SK-N-DZ (cell line): ENCODE data around the gene ASMTL.
A peak's percentile ranks its signal among the peaks of the same experiment; 100 is the strongest.
"Not testable (repeated sequence)": the region's sequence is repeated elsewhere in the genome, so short reads cannot be mapped to it uniquely, and the experiment has no call there.

Source experiments
- DNase-seq: peaks from one replicate; pipeline ENCODE4 v3.0.0-alpha.2; 2015; ENCODE audit warnings: low spot score

ASMTL gene

DNA sequence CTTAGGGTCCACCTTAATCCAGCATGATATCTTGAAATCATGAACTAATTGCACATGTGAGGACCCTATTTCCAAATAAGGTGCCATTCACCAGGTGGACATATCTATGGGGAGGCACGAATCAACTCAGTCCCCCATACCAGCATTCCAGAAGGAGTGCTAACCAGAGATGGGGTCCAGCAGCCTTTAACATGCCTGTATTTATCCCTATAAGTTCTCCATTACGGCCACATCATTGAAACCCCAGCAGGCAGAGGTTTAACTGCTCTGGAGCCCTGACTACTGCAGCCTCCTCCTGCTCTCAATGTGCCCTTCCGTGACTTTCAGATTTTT, 3.2 kb upstream of the ASMTL start:
- DNase-seq = no peak

DNA sequence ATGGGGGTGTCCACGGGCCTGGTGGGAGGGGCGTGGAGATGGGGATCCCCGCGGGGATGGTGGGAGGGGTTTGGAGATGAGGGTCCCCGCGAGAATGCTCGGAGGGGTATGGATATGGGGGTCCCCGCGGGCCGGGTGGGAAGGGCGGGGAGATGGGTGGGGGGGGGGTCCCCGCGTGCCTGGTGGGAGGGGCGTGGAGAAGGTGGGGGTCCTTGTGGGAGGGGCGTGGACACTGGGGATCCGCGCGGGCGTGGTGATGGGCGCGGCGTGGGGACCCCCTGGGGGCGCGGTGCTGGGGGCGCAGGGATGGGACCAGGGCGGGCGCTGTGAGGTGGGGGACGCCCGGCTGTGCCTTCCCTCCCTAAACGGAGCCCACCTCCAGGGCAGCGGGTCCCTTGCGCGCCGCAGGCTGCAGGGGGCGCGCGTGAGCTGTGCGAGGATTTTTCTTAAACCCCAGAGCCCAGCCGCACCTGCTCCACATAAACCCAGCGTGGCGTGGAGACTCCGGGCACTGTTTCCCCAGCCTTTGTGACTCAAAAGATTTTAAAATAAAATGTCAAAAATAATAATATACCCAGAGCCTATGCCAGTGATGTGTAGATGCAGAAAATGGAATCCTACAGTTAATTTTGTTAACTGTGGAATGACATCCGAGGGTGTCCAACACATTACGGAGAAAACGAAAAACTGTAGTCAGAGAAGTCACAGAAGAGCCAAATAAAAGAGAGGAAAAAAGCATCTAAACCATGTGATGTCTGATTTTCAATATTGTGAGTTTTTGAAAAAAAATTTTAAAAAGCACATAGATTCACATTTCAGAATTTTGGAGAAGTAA, 1.5 kb upstream of the ASMTL start:
- DNase-seq = peak; percentile 57

DNA sequence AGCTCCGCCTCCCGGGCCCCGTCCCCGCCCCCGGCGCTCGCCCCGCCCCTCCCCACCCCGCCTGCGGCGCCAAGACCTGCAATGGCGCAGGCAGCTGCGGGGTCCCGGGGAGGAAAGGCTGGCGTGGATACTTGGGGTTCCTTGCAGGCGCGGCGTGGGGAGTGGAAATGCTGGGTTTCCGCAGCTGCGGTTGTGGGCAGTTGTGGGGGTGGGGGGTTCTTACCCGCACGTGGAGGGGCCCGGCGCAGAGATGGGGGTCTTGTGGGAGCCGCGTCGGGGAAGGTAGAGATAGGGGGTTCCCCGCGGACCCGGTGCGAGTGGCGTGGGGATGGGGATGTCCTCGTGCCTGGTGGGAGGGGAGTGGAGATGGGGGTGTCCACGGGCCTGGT, 680 bp upstream of the ASMTL start:
- no peak for DNase-seq

DNA sequence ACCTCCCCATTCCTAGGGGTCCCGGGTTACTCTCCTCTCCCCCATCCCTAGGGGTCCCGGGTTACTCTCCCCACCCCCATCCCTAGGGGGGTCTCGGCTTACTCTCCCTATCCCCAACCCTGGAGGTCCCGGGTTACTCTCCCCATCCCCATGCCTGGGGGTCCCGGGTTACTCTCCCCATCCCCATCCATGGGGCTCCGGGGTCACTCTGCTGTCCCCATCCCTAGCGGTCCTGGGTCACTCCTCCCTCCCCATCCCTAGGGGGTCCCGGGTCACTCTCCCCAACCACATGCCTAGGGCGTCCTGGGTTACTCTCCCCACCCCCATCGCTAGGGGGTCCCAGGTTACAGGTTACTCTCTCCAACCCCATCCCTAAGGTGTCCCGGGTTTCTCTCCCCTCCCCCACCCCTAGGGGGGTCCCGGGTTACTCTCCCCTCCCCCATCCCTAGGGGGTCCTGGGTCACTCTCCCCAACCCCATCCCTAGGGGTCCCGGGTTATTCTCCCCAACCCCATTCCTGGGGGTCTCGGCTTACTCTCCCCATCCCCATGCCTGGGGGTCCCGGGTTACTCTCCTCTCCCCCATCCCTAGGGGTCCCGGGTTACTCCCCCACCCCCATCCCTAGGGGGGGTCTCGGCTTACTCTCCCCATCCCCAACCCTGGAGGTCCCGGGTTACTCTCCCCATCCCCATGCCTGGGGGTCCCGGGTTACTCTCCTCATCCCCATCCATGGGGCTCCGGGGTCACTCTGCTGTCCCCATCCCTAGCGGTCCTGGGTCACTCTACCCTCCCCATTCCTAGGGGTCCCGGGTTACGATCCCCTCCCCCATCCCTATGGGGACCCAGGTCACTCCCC, 821 bp downstream of the ASMTL start:
- no peak for DNase-seq

DNA sequence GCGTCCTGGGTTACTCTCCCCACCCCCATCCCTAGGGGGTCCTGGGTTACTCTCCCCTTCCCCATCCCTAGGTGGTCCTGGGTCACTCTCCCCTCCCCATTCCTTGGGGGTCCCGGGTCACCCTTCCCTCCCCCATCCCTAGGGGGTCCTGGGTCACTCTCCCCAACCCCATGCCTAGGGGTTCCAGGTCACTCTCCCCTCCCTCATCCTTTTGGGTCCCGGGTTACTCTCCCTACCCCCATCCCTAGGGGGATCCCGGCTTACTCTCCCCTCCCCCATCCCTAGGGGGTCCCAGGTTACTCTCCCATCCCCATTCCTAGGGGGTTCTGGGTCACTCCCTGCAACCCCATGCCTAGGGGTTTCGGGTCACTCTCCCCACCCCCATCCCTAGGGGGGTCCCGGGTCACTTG, 1.5 kb downstream of the ASMTL start:
- DNase-seq = no peak

DNA sequence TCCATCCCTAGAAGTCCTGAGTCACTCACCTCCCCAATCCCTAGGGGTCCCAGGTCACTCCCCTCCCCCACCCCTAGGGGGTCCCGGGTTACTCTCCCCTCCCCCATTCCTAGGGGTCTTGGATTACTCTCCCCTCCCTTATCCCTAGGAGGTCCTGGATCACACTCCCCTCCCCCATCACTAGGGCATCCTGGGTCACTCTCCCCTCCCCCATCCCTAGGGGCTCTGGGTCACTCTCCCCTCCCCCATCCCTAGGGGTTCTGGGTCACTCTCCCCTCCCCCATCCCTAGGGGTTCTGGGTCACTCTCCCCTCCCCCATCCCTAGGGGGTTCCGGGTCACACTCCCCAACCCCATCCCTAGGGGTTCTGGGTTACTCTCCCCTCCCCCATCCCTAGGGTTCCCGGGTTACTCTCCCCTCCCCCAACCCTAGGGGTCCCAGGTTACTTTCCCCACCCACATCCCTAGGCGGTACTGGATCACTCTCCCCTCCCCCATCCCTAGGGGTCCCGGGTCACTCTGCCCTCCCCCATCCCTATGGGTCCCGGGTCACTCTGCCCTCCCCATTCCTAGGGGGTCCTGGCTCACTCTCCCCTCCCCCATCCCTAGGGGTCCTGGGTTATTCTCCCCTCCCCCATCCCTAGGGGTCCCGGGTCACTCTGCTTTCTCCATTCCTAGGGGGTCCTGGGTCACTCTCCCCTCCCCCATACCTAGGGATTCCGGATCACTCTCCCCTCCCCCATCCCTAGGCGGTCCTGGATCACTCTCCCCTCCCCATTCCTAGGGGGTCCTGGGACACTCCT, 2.1 kb downstream of the ASMTL start:
- DNase-seq = no peak

DNA sequence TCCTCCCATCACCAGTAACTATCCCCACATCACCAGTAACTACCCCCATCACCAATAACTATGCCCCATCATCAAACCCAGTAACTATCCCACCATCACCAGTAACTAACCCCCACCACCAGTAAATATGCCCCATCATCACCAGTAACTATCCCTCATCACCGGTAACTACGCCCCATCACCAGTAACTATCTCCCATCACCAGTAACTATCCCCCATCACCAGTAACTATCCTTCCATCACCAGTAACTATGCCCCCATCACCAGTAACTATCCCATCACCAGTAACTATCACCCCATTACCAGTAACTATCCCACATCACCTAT, 2.9 kb downstream of the ASMTL start:
- no peak for DNase-seq

DNA sequence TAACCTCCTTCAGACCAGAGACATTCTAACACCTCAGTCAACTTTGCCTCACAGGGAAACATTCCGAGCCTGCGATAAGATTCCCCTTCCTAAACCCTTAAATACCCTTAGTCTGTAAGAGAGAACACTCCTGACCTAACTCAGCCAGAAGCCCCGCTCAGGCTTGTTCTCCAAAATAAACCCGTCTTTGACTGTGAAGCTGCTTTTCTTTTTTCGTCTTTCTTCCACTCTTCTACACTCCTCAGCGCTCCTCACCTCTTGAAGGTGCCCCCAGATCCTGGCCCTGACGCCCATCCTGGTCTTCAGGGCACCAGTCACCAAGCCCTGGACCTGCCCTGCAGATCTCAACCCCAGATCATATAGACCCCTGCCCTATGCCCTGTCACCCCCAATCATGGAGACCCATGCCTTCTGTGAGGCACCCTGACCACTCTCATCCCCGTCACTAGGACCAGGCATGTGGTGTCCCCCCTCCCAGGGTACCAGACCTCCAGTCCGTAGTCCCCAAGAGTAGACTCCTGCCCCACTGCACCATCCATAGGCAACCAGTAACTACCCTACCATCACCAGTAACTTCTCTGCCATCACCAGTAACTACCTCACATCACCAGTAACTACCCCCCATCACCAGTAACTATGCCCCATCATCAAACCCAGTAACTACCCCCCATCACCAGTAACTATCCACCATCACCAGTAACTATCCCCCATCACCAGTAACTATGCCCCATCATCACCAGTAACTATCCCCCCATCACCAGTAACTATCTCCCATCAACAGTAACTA, 3.5 kb downstream of the ASMTL start:
- DNase-seq = no peak

DNA sequence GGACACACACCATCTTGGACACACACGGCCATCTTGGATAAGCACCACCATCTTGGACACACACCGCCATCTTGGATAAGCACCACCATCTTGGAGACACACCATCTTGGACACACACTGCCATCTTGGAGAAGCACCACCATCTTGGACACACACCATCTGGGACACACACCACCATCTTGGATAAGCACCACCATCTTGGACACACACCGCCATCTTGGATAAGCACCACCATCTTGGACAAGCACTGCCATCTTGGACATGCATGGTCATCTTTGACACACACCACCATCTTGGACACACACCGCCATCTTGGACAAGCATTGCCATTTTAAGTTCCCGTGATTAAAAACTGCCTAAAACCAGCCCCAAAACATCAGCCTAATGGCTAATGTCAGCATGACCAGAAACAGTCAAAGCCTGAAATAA, 4.1 kb downstream of the ASMTL start:
- DNase-seq = not testable (repeated sequence)

DNA sequence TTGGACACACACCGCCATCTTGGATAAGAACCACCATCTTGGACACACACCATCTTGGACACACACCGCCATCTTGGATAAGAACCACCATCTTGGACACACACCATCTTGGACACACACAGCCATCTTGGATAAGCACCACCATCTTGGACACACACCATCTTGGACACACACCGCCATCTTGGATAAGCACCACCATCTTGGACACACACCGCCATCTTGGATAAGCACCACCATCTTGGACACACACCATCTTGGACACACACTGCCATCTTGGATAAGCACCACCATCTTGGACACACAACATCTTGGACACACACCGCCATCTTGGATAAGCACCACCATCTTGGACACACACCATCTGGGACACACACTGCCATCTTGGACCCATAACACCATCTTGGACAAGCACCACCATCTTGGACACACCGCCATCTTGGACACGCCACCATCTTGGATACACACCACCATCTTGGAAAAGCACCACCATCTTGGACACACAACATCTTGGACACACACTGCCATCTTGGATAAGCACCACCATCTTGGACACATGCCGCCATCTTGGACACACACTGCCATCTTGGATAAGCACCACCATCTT, 4.6 kb downstream of the ASMTL start:
- DNase-seq = not testable (repeated sequence)

DNA sequence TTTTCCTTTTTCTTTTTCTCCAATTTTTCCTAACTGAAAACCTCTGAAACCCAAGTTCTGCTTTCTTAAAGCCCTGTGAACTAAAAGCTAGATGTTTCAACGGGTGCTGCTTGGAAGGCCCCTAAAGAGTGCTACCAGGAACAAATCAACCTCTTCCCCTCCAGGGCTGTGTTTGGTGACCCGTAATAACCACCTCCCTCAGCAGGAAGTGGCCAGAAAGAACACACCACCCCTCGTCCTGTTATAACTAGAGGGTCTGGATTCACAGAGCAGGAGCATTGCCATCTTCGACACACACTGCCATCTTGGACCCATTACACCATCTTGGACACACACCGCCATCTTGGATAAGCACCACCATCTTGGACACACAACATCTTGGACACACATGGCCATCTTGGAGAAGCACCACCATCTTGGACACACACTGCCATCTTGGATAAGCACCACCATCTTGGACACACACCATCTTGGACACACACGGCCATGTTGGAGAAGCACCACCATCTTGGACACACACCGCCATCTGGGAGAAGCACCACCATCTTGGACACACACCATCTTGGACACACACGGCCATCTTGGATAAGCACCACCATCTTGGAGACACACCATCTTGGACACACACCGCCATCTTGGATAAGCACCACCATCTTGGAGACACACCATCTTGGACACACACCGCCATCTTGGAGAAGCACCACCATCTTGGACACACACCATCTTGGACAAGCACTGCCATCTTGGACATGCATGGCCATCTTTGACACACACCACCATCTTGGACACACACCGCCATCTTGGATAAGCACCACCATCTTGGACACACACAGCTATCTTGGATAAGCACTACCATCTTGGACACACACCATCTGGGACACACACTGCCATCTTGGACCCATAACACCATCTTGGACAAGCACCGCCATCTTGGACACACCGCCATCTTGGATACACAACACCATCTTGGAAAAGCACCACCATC, 5.4 kb downstream of the ASMTL start:
- DNase-seq = not testable (repeated sequence)

DNA sequence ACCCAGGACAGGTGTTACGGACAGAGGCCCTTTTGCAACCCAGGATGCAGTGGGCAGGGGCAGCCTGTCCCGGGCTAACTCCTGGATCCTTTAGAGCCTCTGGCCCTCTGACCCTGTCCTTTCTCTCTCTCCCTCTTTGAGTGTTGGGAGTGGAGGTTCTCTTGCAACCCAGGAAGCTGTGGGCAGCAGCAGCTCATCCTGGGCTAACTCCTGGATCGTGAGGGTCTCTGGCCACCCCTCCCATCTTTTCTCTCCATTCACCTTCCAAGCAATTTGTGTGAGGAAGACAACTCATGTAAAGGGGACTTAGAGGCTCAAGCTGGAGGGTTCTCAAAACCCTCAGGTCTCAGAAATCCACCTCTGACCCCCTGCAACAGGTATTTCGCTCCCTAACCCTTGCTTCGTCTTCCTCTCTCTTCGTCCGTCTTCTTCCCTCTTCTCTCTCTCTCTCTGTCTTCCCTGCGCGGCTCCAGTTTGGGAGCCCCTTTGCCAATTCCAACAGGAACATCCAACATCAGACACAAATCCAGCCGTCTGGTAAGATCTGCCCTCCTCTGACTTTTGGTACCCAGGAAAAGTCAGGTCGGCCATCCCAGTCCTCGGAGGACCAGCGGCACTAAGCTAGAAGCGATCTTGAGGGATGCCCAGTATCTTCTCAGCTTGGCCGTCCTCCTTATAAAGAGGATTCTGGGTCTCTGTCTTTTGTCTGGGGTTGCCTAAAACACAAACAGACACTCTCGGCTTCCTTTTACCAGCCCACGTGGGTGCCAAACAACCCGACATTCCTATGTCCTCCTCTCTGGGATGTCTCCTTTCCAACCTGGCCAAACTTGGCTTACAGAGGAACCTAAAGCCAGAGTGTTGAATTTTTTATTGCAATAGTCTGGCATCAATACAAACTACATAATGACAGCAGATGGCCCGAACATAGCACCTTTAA, 7.9 kb downstream of the ASMTL start:
- DNase-seq = no peak

DNA sequence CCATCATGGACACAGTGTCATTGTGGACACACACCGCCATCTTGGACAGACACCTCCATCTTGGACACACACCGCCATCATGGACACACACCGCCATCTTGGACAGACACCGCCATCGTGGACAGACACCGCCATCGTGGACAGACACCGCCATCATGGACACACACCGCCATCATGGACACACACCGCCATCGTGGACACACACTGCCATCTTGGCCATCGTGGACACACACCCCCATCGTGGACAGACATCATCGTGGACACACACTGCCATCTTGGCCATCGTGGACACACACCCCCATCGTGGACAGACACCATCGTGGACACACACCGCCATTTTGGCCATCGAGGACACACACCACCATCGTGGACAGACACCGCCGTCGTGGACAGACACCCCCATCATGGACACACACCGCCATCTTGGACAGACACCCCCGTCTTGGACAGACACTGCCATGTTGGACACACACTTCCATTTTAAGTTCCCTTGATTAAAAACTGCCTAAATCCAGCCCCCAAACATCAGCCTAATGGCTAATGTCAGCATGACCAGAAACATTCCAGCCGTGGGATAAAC, 9.1 kb downstream of the ASMTL start:
- DNase-seq = no peak

DNA sequence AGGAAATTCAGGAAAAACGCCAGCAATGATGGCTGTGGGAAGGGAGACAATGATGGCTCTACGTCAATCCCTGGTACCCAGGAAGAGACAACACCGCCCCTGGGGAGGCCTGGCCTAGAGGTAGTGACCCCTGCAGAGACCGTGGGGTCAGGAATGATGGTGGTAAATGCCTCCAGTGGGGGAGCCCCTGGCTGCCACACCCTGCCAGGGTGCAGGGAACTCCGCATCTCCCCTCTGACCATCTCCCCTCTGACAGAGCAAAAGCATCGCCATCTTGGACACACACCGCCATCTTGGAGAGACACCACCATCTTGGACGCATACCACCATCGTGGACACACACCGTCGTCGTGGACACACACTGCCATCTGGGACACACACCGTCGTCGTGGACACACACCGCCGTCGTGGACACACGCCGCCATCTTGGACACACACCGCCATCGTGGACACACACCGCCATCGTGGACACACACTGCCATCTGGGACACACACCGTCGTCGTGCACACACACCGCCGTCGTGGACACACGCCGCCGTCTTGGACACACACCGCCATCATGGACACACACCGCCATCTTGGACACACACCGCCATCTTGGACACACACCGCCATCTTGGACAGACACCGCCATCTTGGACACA, 9.9 kb downstream of the ASMTL start:
- no peak for DNase-seq

DNA sequence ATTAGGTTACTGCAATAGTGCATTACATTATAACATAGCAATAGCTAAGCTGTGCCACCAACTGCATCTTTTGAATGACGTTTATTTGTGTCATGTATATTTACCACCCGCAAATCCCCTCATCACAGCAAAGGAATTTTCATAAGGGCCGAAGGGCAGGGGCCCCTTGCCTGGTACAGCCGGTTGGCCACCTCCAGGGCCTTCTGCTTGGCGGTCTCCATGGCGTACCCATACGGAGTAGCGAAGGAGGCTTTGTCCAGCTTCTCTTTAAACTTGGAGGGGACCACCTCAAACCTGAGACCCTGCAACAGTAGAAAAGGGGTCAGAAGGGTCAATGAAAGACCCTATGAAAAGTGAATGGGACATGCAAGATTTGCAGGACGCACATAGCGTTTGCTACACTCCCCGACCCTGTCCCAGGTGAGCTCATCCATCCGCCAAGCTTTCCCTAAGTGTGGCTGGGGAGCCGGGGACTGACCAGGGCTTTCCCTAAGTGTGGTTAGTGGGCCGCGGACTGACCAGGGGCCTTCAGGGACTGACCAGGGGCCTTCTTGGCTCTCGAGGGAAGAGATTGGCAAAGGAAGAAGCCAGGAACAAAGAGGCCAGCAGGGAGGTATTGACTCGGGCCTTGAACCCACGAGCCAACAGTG, 10.6 kb downstream of the ASMTL start:
- no peak for DNase-seq

DNA sequence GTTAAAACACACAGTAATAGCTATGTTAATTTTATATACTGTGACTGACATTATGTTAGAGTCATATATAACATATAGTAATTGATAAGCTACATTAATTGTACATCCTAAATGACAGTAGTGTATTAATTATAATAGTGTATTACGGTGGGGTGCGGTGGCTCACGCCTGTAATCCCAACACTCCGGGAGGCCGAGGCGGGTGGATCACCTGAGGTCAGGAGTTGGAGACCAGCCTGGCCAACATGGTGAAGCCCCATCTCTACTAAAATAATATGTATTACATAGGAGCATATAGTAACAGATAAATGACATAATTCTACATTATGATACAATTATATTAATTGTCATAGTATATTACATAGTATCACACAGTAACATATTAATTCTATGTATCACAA, 12.2 kb downstream of the ASMTL start:
- DNase-seq = no peak

DNA sequence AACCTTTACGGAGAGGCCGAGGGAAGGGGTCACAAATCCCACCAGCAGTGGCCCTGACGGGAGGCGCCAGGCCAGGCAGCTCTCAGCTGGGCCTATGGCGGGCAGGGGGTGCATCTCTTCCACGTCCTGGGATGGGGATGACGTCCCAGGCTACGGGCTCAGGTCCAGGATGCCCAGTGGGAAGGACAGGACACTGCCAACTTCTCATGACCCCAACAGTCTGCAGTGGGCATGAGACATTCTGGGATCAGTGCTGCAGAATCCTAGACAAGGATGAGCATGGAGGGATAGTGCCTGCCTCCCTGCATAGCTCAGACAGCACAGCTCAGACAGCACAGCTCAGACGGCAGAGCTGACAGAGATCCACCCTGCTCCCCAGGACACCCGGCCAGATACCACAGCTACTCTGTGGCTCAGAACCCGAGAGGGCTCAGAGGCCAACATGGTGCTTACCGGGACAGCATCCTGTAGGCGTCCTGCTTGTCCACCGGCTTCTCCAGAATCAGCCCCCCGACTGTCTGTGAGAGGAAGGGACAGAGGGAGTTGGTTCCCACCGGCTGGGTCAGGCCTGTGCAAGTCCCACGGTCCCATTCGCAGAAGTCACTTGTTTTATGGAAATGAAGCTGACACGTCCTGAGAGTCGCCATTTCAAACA, 17.3 kb downstream of the ASMTL start:
- DNase-seq = no peak
